AG04449 (cell line): ENCODE results near the gene NAPB.
A peak's percentile ranks its signal among the peaks of the same experiment; 100 is the strongest.

Experiments
- CTCF ChIA-PET: fragments of 350-600 bp; formaldehyde crosslinking; extraction: SDS; loops from one replicate; lab custom pipeline; 2021; ENCODE audit warnings: antibody characterized with exemption; lab: Yijun Ruan, JAX
- POLR2A ChIA-PET: fragments of 400-600, 350-600 bp; formaldehyde crosslinking; extraction: SDS; loops from one replicate; lab custom pipeline; 2020; ENCODE audit warnings: antibody characterized with exemption, inconsistent platforms; lab: Yijun Ruan, JAX
- DNase-seq: peaks from one replicate; pipeline ENCODE4 v3.0.0-alpha.2; 2010; ENCODE audit warnings: low read depth, low spot score
- H3K4me3 ChIP-seq: 2 replicates; pipeline ENCODE4 v1.5.1; 2011; ENCODE audit warnings: low read depth, mild to moderate bottlenecking, control low read depth, low read length
- CTCF ChIP-seq: IDR thresholded peaks from one replicate; pipeline ENCODE4 v1.5.1; 2011; ENCODE audit warnings: mild to moderate bottlenecking, moderate library complexity, low read length, control low read depth, inconsistent platforms; ENCODE audit not compliant: insufficient read depth; ENCODE audit errors: missing control alignments

Gene NAPB

DNA sequence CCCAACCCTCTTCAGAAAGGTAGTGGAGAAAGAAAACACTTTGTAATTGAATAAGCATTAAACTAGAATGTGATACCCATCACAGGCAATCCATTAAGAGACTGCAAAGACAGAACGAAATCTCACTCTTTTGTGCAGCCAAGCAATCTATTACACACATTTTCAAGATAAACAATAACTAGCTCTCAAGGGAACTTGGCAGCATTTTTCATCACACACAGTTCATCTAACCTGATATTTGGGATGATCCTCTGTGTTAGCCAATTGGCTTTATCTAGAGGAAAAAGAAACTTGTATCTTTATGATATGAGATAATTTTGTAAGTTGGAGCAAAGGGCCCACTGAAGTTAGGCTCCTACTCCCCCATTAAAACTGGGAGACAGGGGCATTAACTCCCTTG is 60.8 kb downstream of the NAPB start:
- H3K4me3 ChIP-seq: no peak overlapping the region
- no peak for TF ChIP-seq CTCF
- ChIA-PET POLR2A (interaction anchor here (2.1 kb wide), 1 partner anchor 10 kb away, joined by 11 read pairs; the partner anchor contains the start of gene NXT1), CTCF (interaction anchor here (0.8 kb wide), 1 partner anchor 11 kb away, joined by 3 read pairs; no protein-coding TSS in a partner anchor)
- no peak for DNase-seq

DNA sequence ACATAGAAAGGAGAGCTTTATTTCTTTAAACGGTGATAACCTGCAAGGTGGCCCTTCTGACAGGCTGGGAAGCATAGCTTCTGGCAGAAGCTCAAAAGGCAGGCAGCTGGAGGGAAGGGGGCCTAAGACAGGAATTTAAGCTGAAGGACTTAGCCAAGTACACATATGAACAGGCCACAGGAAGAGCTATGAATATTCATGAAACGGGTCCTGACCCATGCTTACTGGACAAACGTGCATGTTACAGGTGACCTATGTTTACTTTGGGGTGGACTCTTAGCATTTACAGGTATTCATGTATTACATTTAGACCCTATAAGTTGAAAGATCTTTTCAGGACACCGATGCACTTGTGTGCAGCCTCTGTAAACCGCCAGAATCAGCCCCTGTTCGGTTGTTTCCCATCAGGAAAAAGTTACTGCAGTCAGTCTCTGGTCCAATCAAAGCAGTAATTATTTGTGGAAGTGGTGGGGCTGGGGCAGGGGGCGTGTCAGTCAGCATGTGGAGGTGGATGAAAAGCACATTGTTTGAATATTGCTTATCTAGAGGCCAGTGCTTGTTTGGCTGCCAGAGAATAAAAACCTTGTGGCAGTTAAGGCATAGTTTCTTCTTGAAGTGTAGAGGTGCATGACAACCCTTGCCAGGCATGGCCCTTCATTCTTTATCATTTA is 62.2 kb downstream of the NAPB start:
- ChIA-PET CTCF (interaction anchor here (1.4 to 2.8 kb wide), 5 partner anchors 10 to 667 kb away, joined by 3 to 19 read pairs (median 4); no protein-coding TSS in a partner anchor), POLR2A (interaction anchor here (1.8 kb wide), 1 partner anchor 9 kb away, joined by 6 read pairs; no protein-coding TSS in a partner anchor)
- DNase-seq: no peak

DNA sequence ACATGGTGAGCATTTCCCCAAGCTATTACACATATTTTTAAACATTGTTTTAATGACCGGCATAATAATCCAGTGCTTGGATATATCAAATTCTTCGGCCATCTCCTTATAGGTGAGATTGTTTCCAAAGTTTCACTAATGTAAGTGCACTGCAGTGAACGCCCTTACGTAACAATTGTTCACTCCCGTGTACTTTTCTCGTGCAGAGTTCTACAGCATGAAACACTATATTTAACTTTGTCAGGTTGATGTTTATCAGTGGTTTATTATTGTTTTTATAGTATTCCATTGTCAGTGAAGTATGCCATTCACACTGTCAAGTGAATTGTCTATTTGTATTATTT is 62.8 kb downstream of the NAPB start:
- DNase-seq: no peak
- ChIA-PET POLR2A (interaction anchor here (0.6 to 1.8 kb wide), 4 partner anchors 9 to 59 kb away, joined by 3 to 6 read pairs (median 4); no protein-coding TSS in a partner anchor), CTCF (interaction anchor here (1.4 to 2.8 kb wide), 5 partner anchors 9 to 666 kb away, joined by 3 to 19 read pairs (median 4); no protein-coding TSS in a partner anchor)
- TF ChIP-seq CTCF: no peak
- H3K4me3 ChIP-seq: peak overlapping the region; percentile 58

More for the DNA sequence above, 62.2 kb downstream of the NAPB start:
- TF ChIP-seq CTCF: no peak
- no peak overlapping the region for H3K4me3 ChIP-seq

DNA sequence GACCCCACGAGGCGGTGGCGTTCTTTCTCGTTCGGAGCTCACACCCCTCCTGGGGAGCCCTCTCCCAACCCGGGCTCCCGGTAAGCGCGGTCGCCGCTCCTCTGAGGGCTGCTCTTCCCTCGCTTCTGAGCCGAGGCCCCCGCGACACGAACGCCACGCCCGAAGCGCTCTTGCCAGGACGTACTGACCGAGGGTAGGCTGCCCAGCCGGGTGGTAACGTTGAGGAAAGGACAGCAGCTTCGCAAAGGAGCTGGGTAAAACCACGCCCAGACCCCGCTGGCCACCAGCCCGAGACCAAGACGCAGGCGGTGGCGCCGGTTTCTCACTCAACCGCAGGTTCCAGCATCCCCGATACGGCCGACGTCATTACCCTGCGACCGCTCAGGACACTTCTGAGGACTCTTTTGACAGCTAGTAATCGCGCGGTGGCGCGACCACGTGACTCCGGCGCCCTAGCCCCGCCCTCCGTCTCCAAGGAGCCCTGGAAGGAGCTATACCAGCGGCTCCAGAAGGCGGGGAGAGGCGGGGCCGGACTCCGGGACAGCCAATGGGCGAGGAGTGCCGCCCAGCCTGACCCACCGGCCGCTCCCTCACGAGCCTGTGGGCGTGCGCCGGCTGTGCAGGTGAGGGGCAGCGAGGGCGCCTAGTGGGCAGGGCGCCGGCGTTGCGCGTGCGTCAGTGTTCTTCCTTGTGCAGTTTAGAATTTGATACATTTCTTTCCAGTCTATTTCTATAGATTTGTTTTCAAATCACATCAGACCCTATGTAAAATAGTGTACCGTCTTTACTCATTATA is 63.3 kb downstream of the NAPB start:
- ChIA-PET CTCF (interaction anchor here (1.2 to 2.8 kb wide), 5 partner anchors 9 to 249 kb away, joined by 3 to 19 read pairs (median 3); no protein-coding TSS in a partner anchor), POLR2A (interaction anchor here (0.6 to 1.8 kb wide), 5 partner anchors 8 to 60 kb away, joined by 3 to 6 read pairs (median 3); no protein-coding TSS in a partner anchor)
- TF ChIP-seq CTCF: no peak
- peak overlapping the region; percentile 77 for H3K4me3 ChIP-seq
- DNase-seq: peak; percentile 94

- H3K4me3 ChIP-seq: no peak overlapping the region
- DNase-seq: no peak
- ChIA-PET POLR2A (no interaction called here), CTCF (no interaction called here)
- no peak for TF ChIP-seq CTCF
Observed at GRCh38 chr20:23356203-23356602, 65.1 kb downstream of the NAPB start.
